Measurements from ENCODE around the gene CDK14. TPM values are rescaled to one million over a fixed set of nuclear protein-coding genes. Genes with fewer than 3 reads are reported as not detected.

Gene CDK14
- total RNA-seq, 6 donors from 2014 or later: 21.7 to 53.4 (median 37.1) TPM

GRCh38 chr7:90618876-90619275 lies 22.8 kb downstream of the CDK14 start:
- no peak for DNase-seq

DNA sequence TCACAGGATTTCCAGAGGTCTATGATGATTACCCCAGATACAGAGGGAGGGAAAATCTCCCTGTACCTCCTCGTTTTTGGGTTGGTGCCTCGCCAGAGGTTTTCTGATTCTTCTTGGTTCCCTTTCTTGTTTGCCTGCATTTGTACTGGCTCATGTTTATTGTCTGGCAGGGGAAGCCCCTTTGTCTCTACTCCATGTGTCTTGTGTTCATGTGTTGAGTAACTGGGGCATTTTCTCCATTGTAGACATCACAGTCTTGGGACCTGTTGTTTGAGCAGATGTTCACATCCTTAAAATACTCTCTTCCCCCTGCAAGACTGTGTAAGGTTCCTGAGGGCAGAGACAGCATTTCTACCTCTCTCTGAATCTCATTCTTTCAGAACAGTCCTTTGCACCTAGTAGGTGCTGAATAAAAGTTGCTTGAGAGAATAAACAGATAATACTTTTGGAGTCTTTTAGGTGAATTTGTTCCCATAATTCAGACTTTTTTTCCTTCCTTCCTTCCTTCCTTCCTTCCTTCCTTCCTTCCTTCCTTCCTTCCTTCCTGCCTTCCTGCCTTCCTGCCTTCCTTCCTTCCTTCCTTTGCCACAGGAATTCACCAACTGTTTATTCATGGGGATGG lies 25.1 kb downstream of the CDK14 start:
- TF ChIP-seq CTCF (IDR thresholded peaks at IDR 0.05) (no peak), POLR2AphosphoS5 (IDR thresholded peaks at IDR 0.05) (no peak), EP300 (IDR thresholded peaks at IDR 0.05) (no peak), POLR2A (IDR thresholded peaks at IDR 0.05) (no peak)
- no peaks in the 10 kb centered on the region for H3K27me3 ChIP-seq
- 41 to 61% methylated on average over 2 of the region's 2 CpGs for WGBS, 2 donors
- H3K4me1 ChIP-seq: peaks cover 44 to 60% (median 46%) of the 10 kb centered on the region in 4 donors
- peak overlapping the region in 3 of 4 donors; percentile 28 to 53 (median 38) for H3K27ac ChIP-seq
- no peaks in the 10 kb centered on the region for H3K36me3 ChIP-seq
- H3K4me3 ChIP-seq: no peak overlapping the region
- no peaks in the 10 kb centered on the region for H3K9me3 ChIP-seq
- peak in 1 of 2 donors; percentile 36 for ATAC-seq (ENCODE audit: low FRiP score in 2 of 2)
- no peak for DNase-seq

More at GRCh38 chr7:90618876-90619275, 22.8 kb downstream of the CDK14 start:
- Histone ChIP-seq H3K27me3 (no peaks in the 10 kb centered on the region), H3K36me3 (no peaks in the 10 kb centered on the region), H3K4me1 (peaks cover 22 to 53% (median 32%) of the 10 kb centered on the region in 4 donors), H3K4me3 (no peak overlapping the region), H3K27ac (no peak overlapping the region), H3K9me3 (no peaks in the 10 kb centered on the region)
- no peak for ATAC-seq (ENCODE audit: low FRiP score in 2 of 2)
- TF ChIP-seq EP300 (IDR thresholded peaks at IDR 0.05) (no peak), POLR2AphosphoS5 (IDR thresholded peaks at IDR 0.05) (no peak), POLR2A (IDR thresholded peaks at IDR 0.05) (no peak), CTCF (IDR thresholded peaks at IDR 0.05) (no peak)
- WGBS, 2 donors: 46 to 52% methylated on average over 4 of the region's 4 CpGs

DNA sequence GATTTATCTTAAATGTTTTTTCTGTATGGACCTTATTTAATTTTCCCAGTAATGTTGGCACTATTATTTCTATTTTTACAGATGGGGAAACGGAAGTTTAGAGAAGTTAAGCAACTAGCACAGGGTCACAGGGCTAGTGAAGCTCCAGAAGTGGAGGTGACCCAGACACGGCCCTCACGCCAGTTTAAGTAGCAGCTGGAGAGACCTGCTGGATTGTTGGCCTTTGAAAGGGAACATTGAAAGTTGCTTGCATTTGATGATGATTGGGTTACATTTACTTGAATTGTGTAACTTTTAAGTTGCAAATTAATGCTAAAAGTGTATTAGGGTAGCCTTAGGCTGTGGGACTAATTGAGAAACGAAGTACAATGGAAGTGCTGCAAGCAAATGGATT lies 25.6 kb downstream of the CDK14 start:
- Histone ChIP-seq H3K27me3 (no peaks in the 10 kb centered on the region), H3K4me1 (peaks cover 44 to 60% (median 49%) of the 10 kb centered on the region in 4 donors)
- 17 to 61% methylated on average over 4 of the region's 4 CpGs for WGBS, 2 donors

GRCh38 chr7:90622670-90623069 lies 26.5 kb downstream of the CDK14 start:
- Histone ChIP-seq H3K4me3 (no peak overlapping the region), H3K9me3 (no peaks in the 10 kb centered on the region), H3K27ac (peak overlapping the region in 1 of 4 donors; percentile 50), H3K4me1 (peaks cover 44 to 58% (median 49%) of the 10 kb centered on the region in 4 donors), H3K27me3 (no peaks in the 10 kb centered on the region), H3K36me3 (no peaks in the 10 kb centered on the region)
- 60 to 67% methylated on average over 2 of the region's 2 CpGs for WGBS, 2 donors
- DNase-seq (no peak), ATAC-seq (ENCODE audit: low FRiP score in 2 of 2) (no peak)
- TF ChIP-seq POLR2AphosphoS5 (IDR thresholded peaks at IDR 0.05) (no peak), EP300 (IDR thresholded peaks at IDR 0.05) (no peak), POLR2A (IDR thresholded peaks at IDR 0.05) (no peak), CTCF (IDR thresholded peaks at IDR 0.05) (no peak)

More for the DNA sequence above, 25.6 kb downstream of the CDK14 start:
- Histone ChIP-seq H3K27ac (peak overlapping the region in 2 of 4 donors; percentile 38 to 53), H3K36me3 (no peaks in the 10 kb centered on the region), H3K4me3 (no peak overlapping the region), H3K9me3 (no peaks in the 10 kb centered on the region)
- TF ChIP-seq CTCF (IDR thresholded peaks at IDR 0.05): no peak
- TF ChIP-seq EP300 (IDR thresholded peaks at IDR 0.05): no peak
- peak in 1 of 2 donors; percentile 7 for TF ChIP-seq POLR2AphosphoS5 (IDR thresholded peaks at IDR 0.05)
- DNase-seq (peak in 1 of 2 donors; percentile 51), ATAC-seq (ENCODE audit: low FRiP score in 2 of 2) (no peak)

Data from upper lobe of left lung (tissue), 6 donors.